Adrenal gland (tissue), 12 donors: ENCODE results near the gene LRRTM1. TPM values are rescaled to one million over a fixed set of nuclear protein-coding genes. Genes with fewer than 3 reads are reported as not detected.

Experiments
- DNase-seq, 7 donors: peaks; one replicate each; pipeline ENCODE4 v3.0.0-alpha.2; 2019 to 2020
- H3K27ac ChIP-seq, 5 donors: fragments of 200-600 bp; sonication (generic) in 4 of 5; 1 replicate in 3 of 5; 2 replicates in 2 of 5; pipeline versions ENCODE4 v1.5.1 to v1.8.0; 2016 to 2020; ENCODE audit warnings: mild to moderate bottlenecking in 1 of 5
- H3K27me3 ChIP-seq: fragments of 200-600 bp; 2 replicates; pipeline ENCODE4 v1.8.0; 2021
- H3K36me3 ChIP-seq, 2 donors: fragments of 200-600 bp; replicated peaks in 1 of 2; 1 replicate in 1 of 2; 2 replicates in 1 of 2; pipeline versions ENCODE4 v1.5.1 to v1.8.0; 2018 to 2022
- H3K4me1 ChIP-seq, 2 donors: fragments of 200-600 bp; replicated peaks in 1 of 2; 1 replicate in 1 of 2; 2 replicates in 1 of 2; pipeline versions ENCODE4 v1.5.1 to v1.8.0; 2018 to 2021
- H3K4me3 ChIP-seq, 4 donors: fragments of 200-600 bp; sonication (generic) in 3 of 4; one replicate each; pipeline ENCODE4 v1.5.1; 2016 to 2018
- H3K9me3 ChIP-seq, 3 donors: fragments of 200-600 bp; sonication (generic) in 1 of 3; replicated peaks in 1 of 3; 1 replicate in 2 of 3; 2 replicates in 1 of 3; pipeline versions ENCODE4 v1.5.1 to v1.8.0; 2016 to 2021
- POLR2A ChIP-seq, 2 donors: fragments of 450-650 bp; IDR thresholded peaks; one replicate each; pipeline ENCODE4 v1.6.1; 2017; ENCODE audit warnings: antibody characterized with exemption in 2 of 2, mild to moderate bottlenecking in 2 of 2, moderate library complexity in 1 of 2
- WGBS, 4 donors: extraction: QIAGEN DNeasy Blood & Tissue Kit in 2 of 4; methylation state at CpG; one replicate each; pipeline versions ENCODE4 v1.1.5 to v1.1.7; 2013 to 2017; 5-methylcytosine and 5-hydroxymethylcytosine counted together
- intact Hi-C, 2 donors: fragments of 100-400 bp; cut with DNase I; formaldehyde crosslinking; loops; one replicate each; pipeline versions ENCODE4 v1.14.1 to v1.15.0; 2022 to 2023
- polyA plus RNA-seq, 3 donors: library from polyadenylated mRNA; stranded (reverse); fragments of 200-250 nt in 2 of 3; fragments of 350-450 nt in 1 of 3; fragmentation: Illumina TruSeq in 1 of 3; extraction: RNeasy Lipid Tissue Mini Kit (QIAGEN cat#74804) in 1 of 3; gene quantifications; one replicate each; pipeline ENCODE4 v1.2.3, GENCODE V29; 2013 to 2014
- total RNA-seq, 9 donors: library from RNA; depleted of rRNA in 4 of 9; stranded (reverse); fragments of >200 nt in 4 of 9; fragments of 120-200 nt in 1 of 9; fragmentation: NEBNext Ultra II Directional in 1 of 9; extraction: Animal tissue kit (Norgen Biotek cat#: 25700) in 1 of 9; gene quantifications; one replicate each; pipeline versions ENCODE4 v1.1.0 to v1.2.4, GENCODE V29; 2013 to 2023
- TF ChIP-seq, protein P1 (sequence below), 6 experiments: fragments of 450-650 bp in 4 of 6; fragments of 200-600 bp in 2 of 6; sonication (generic) in 1 of 6; IDR thresholded peaks; 1 replicate in 5 of 6; 2 replicates in 1 of 6; pipeline versions ENCODE4 v1.5.1 to v1.8.0; 2016 to 2021; ENCODE audit warnings: antibody characterized with exemption in 6 of 6, mild to moderate bottlenecking in 2 of 6, moderate library complexity in 1 of 6
- donor health status: healthy with polysubstance abuse.
- donor health status: Bipolar disorder and iron deficiency.
- donor health status: DM: yes; HTN: yes; CAD: no.
- donor health status: DM: no; HTN: no; CAD: no.
- donor health status: DM: no; HTN: no; CAD: no.
- donor health status: DM: yes; HTN: yes; CAD: no.

The LRRTM1 gene
- total and polyA plus RNA-seq, 12 donors = 0.12 to 1.8 (median 0.49) TPM; not detected in 1

DNA sequence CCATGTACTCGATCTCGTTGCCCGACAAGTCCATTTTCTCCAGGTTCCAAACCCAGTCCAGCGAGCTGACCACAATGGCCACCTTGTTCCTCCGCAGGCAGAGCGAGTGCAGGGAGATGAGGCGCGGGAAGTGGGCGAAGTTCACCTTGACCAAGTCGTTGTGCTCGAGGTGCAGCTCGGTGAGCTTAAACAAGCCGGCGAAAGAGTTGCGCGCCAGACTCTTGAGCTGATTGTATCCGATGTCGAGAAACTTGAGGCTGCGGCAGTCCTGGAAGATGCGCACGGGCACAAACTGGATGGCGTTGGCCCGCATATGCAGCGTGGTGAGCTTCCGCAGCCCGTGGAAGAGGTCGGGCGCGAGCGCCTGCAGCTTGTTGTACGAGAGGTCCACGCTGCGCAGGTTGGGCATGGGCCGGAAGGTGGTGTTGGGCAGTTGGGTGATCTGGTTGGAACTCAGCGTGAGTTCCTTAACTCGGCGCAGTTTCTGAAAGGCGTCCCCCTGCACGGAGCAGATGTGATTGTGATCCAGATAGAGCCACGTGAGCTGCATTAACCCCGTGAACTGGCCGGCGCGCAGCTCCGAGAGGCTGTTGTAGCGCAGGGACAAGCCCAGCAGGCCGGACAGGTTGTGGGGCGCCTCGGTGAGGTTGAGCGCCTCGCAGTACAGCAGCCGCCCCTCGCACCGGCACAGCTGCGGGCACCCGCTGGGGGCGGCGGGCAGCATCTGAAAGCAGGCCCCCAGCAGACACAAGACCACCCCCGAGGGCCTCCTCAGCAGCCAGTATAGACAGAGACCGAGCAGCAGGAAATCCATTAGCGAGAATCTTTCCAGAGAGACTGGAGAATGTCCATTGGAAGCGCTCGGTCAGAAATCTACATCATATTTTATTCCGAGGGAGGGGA, 1.3 kb downstream of the LRRTM1 start:
- no peak overlapping the region for H3K4me3 ChIP-seq
- no peak for TF ChIP-seq POLR2A (IDR thresholded peaks at IDR 0.05)
- TF ChIP-seq, protein P1, sequence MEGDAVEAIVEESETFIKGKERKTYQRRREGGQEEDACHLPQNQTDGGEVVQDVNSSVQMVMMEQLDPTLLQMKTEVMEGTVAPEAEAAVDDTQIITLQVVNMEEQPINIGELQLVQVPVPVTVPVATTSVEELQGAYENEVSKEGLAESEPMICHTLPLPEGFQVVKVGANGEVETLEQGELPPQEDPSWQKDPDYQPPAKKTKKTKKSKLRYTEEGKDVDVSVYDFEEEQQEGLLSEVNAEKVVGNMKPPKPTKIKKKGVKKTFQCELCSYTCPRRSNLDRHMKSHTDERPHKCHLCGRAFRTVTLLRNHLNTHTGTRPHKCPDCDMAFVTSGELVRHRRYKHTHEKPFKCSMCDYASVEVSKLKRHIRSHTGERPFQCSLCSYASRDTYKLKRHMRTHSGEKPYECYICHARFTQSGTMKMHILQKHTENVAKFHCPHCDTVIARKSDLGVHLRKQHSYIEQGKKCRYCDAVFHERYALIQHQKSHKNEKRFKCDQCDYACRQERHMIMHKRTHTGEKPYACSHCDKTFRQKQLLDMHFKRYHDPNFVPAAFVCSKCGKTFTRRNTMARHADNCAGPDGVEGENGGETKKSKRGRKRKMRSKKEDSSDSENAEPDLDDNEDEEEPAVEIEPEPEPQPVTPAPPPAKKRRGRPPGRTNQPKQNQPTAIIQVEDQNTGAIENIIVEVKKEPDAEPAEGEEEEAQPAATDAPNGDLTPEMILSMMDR (IDR thresholded peaks at IDR 0.05) = no peak
- H3K9me3 ChIP-seq = no peaks in the 10 kb centered on the region
- H3K4me1 ChIP-seq = no peaks in the 10 kb centered on the region
- H3K27me3 ChIP-seq = peaks cover 24% of the 10 kb centered on the region
- 2 to 4% (median 2%) methylated on average over 6 to 64 of the region's 64 CpGs for WGBS, 4 donors
- peak in 1 of 7 donors; percentile 57 for DNase-seq
- H3K27ac ChIP-seq = no peak overlapping the region
- intact Hi-C loops = no loop called here
- no peaks in the 10 kb centered on the region for H3K36me3 ChIP-seq

DNA sequence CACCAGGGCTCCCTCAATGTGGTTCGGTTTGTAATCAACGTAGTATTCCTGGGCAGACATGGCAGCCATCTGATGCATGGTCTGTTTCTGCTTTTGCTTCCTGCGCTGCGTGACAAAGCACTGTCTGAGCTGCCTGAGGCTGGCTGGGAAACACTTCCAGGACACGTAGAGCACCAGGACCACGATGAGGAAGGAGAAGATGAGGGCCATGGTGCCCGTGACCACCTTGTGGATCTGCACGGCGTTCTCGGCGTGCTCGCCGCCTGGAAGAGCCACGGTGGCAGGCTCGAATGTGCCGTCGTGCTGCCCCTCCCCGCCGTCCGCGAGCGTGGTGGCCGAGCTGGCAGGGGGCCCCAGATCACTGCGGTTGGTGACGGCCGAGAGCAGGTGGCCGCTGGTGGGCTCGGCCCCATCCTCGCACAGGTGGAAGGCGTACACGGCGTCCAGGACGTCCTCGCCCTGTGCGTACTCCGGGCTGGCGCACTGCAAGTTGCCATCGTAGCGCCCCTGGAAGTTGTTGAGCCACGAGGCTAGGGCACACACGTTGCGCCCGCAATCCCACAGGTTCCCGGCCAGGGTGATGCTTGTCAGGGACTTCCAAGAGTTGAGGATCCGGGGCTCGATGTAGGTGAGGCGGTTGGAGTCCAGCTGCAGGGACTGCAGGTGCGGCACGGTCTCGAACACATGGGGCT, 2.1 kb downstream of the LRRTM1 start:
- peaks cover 24% of the 10 kb centered on the region for H3K27me3 ChIP-seq
- intact Hi-C loops = no loop called here

DNA sequence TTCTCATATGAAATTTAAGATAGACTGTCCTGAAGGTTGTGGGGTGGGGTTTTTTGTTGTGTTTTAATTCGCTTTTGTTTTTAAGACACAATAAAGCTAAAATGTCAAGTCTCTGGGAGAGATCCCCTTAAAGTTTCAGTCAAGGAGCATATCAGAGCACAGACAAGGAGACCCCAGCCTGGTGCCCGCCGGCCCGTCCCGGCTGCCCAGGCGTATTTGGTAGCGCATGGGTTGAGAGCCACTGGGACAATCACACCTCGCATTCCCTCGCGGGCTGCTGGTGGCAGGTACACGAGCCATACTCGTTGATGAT, 2.6 kb downstream of the LRRTM1 start:
- Histone ChIP-seq H3K4me1 (no peaks in the 10 kb centered on the region), H3K27me3 (peaks cover 24% of the 10 kb centered on the region), H3K27ac (no peak overlapping the region), H3K4me3 (no peak overlapping the region), H3K36me3 (no peaks in the 10 kb centered on the region), H3K9me3 (no peaks in the 10 kb centered on the region)
- DNase-seq = no peak
- 9 to 20% (median 15%) methylated on average over 5 to 12 of the region's 12 CpGs for WGBS, 4 donors
- no peak for TF ChIP-seq POLR2A (IDR thresholded peaks at IDR 0.05)
- TF ChIP-seq, protein P1 (IDR thresholded peaks at IDR 0.05) = no peak
- intact Hi-C loops = no loop called here

More for the DNA sequence above, 2.1 kb downstream of the LRRTM1 start:
- Histone ChIP-seq H3K4me1 (no peaks in the 10 kb centered on the region), H3K36me3 (no peaks in the 10 kb centered on the region), H3K9me3 (no peaks in the 10 kb centered on the region), H3K4me3 (no peak overlapping the region), H3K27ac (no peak overlapping the region)
- TF ChIP-seq POLR2A (IDR thresholded peaks at IDR 0.05) = no peak
- TF ChIP-seq, protein P1 (IDR thresholded peaks at IDR 0.05) = no peak
- DNase-seq = no peak
- 2 to 3% (median 3%) methylated on average over 21 to 50 of the region's 50 CpGs for WGBS, 4 donors

DNA sequence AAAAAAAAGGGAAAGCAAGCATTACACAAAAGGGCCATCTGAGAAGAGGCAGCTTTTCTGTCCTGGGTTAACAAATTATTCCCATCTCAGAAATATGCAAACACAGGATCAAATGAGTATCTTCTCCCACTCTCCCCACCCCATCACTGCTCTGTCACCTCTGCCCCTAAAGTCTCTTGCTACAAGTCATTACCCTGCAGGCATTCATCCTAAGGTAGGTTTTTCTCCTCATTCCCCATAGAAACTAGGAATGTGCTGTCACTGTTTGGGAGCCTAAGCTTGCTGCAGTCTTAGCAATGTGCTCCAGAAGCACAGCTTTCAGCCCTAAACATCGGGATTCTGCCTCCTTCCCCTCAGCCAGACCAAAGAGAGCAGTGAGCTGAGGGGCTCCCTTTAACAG, 3.6 kb downstream of the LRRTM1 start:
- Histone ChIP-seq H3K36me3 (no peaks in the 10 kb centered on the region), H3K9me3 (no peaks in the 10 kb centered on the region), H3K4me3 (no peak overlapping the region), H3K27ac (no peak overlapping the region), H3K27me3 (peaks cover 24% of the 10 kb centered on the region), H3K4me1 (no peaks in the 10 kb centered on the region)
- intact Hi-C loops = no loop called here
- TF ChIP-seq, protein P1 (IDR thresholded peaks at IDR 0.05) = no peak
- no peak for TF ChIP-seq POLR2A (IDR thresholded peaks at IDR 0.05)
- 11 to 33% (median 17%) methylated on average over 1 of the region's 1 CpG for WGBS, 4 donors
- DNase-seq = no peak
